Fibroblast of peridontal ligament (primary cell): ENCODE results near the gene WEE2.
"Not testable (repeated sequence)": the region's sequence is repeated elsewhere in the genome, so short reads cannot be mapped to it uniquely, and the experiment has no call there.

Experiments used
- DNase-seq: peaks from one replicate; pipeline ENCODE4 v3.0.0-alpha.2; 2010; ENCODE audit errors: extremely low read depth

Gene WEE2

DNA sequence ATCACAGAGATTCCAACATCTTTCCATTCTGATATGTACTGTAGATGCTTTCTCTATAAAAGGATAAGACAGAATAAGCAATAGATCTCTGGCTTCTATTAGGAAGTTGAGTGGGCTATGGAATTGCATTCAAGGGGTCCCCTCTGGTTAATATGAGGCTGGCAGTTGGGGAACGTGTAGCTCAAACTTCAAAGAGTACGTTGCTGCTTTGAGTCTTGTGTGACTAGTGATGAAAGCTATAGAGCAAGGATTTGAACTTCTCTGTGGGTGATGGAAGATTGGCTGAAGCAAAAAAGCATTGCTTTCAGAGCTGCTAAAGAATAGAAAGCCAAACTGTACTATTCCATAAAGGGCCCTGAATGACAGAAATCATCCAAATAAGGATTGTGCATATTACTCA lies 6.4 kb downstream of the WEE2 start:
- no peak for DNase-seq

DNA sequence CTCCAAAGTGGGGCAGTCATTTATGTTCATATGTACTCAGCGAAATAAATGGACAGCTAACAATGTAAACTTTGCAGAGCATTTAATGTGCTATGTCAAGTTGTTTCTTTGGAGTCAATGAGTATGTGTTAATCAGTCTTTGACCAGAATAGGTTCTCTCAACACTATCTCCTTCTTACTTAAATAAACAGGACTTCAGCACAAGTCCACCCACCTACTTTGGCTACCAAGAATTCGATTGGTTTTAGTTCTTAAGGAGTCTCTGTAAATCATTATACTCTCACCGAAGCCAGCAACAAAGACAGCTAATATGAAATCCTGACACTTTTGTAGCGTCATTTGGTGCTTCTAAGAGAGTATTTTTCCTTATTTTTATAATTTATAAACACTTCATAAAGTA lies 6.9 kb downstream of the WEE2 start:
- DNase-seq, result no peak

DNA sequence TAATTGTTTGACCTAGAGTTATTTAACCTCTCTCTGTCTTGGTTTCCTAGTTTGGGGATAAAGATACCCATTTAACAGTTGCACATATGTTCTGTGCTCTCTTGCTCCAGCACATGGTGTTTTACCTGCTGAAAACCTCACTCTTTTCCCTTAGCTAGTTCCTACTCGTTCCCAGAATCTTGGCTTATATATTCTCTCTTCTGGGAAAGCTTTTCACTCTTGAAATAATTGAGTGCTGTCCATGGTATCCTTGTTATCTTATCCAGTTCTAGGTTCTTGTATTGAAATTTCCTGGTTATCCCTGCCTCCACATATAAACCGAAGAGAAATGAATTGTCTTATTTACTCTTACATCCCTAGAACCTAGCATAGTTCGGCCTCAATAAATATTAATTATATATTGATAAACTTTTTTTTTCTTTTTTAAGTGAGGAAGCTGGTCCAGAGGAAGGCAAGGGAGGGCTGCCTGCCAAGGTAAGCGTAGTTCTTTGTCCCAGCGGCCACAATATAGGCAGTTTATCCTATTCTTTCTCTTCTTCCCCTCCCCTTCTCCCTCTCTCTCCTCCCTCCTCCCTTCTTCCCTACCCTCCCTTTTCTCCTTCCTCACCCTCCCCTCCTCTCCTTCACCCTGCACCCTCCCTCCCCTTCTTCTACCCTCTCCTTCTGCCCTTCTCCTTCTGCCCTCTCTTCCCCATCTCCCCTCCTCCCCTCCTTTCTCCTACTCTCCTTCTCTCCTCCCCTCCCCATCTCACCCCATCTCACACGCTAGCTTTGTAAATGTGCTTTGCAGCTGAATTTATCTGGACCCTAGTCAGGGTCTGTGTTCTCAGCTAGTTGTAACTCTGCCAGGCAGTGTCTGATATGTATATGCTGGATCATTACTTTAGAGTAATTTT lies 7.9 kb downstream of the WEE2 start:
- DNase-seq, result no peak

DNA sequence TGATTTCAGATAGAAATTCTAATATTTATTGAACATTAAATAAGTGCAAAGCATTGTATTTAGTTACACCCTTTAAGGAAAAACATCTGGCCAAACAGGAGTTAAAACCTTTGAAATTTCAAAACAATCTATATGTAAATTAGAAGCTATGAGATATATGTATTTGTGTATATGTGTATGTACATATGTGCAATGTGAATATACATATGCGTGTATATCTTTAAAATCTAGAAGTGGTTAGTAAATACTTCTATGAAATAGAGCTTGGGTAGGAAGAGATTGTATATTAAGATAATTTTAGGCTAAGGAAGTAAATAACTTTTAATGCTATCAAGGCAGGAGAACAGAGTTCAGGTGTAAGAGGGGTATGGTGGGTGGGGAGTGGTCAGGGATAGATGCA lies 9.3 kb downstream of the WEE2 start:
- DNase-seq, result no peak

DNA sequence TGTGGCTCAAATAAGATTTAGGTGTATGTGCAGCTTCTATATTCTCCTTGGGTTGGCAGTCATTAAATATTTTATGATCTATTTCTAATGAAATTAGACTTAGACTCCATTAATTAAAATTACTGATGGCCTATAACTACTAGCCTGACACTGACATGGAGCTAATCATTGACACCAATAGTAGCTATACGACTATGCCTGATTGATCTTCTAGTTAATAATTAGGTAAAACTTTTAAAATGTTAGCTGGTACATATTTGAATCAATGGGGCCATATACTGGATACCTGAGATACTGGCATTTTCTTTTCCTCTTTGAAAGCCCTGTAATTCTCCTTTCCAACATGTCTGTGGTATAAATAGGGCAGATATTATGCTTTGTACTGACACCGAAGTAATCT lies 14.4 kb downstream of the WEE2 start:
- DNase-seq, result no peak

DNA sequence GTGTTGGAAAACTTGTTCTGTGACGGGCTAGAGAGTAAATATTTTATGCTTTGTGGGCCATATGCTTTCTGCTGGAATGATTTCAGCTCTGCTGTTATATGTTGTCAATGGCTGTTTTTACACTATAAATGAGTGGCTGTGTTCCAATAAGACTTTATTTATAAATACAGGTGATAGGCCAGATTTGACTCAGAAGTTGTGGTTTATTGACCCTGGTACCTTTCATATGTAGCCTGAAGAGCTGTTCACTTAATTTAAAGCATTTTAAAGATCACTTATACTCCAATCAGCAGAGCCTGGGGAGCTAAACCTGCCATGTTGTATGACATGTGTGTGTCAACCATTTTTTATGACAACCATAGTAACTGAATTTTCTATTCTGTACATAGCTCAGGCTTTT lies 20.9 kb downstream of the WEE2 start:
- no peak for DNase-seq

DNA sequence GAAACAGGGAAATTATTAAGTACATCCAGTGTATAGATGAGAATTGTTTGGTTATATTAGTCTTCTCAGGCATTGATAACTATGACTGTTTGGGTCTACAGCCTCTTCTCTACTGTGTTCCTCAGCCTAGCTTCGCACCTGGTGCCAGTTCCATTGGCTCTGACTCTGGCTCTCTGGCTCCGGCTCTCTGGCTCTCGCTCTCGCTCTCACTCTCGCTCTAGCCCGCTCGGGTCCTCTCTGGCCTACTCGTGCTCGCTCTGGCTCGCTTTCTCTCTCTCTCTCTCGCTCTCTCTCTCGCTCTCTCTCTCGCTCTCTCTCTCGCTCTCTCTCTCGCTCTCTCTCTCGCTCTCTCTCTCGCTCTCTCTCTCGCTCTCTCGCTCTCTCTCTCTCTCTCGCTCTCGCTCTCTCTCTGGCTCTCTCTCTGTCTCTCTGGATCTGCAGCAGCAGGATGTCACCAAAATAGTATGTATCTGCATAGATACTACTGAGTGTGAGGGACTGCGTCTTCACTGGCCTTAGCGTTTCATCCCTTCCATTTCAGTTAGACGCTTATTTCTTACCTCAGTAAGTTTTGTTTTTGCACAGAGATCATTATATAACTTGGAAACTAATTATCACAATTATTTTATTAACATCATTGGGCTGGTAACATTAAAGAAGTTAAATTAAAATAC lies 23.5 kb downstream of the WEE2 start:
- DNase-seq, result no peak

DNA sequence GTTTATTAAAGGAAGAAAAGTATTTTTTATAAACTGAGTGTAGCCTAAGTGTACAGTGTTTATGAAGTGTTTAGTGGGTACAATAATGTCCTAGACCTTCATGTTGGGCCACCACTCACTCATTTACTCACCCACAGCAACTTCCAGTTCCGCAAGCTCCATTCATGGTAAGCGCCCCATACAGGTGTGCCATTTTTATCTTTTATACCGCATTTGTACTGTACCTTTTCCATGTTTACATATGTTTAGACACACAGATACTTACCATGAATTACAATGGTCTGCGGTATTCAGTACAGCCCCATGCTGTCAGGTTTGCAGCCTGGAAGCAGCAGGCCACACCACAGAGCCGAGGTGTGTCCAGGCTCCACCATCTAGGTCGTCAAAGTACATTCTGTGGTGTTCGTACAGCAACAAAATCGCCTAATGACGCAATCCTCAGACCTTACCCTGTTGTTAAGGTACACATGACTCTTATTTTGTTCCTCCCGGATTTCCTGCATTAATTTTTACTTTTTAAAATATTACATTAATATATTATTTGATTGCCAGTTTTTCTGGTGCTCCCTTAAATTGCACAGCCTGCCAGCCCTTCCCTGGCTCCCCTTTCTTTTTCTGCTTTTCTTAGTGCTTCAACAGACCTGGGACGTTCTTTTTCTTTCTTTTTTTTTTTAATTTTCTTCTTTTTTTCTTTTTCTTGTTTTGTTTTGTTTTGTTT lies 29.1 kb downstream of the WEE2 start:
- DNase-seq, result peak; percentile 17

DNA sequence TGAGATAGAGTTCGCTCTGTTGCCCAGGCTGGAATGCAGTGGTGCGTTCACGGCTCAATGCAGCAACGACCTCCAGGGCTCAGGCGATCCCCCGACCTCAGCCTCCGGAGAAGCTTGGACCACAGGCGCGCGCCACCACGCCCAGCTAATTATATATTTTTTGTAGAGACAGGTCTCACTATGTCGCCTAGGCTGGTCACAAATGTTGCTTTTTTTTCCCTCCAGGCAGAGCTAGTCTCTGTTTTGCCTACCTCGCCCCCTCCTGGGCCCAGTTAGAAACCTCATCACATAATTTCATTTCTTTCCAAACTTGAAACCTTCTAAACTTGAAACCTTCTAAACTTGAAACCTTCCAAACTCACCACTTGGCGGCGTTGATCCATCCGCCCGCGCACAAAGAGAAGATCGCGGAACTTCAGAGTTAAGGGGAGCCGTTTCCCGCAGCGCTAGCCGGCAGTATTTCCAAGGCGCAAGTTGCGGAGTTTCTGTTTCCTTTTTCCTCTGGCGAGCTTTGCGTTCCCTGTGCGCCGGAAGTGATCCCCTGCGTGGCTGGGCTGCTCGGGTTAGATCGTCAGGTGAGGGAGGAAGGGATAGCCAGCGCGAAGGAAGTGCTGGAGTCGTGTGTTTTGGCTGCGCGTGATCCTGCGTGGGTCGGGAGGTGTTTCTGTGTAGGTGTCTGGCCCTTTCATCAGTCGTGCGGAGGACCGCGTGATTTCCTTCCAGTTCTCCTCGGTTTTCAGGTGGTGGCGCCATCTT lies 29.9 kb downstream of the WEE2 start, which contains the start of gene SSBP1:
Gene SSBP1, plus strand, starts transcription at position 523 of the 756 bp plus-strand sequence. CDS start 809 bp downstream, outside the sequence.
- DNase-seq, result peak; percentile 97

DNA sequence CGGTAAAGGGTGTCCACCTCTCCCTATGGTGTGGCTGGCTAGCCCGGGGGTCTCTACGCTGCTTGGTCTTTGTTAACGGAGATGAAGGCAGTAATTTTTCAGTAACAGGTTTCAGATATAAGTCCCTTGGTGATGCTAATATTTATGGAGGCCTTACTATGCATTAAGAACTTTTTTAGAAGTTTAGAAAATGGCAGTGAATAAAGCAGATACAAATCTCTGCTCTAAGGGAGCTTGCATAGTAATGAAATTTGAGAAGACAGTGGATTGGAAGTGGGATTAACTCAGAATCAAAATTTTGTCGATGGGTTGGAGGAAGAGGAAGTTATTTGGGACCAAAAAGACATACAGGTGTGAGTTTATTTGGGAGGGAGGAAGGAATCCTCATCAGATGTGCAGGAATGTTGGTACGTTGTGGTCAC lies 30.4 kb downstream of the WEE2 start:
- no peak for DNase-seq

DNA sequence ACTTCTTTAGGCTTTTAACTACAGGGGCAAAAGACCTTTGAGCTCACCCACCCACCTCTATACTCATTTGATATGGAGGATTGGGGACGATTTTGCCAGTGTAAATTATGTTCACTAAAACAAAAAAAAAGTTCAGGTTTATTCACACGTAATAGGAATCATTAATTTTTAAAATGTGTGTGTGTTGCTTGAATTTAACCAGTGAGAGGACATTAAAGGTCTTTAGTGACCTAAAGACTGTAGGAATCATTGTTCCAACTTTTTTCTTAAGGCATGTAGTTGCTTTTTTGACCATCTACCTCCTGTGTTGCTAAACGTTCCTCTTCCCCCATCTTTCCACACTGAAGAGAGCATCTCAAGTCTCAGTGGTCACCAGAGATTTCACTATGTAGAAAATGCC lies 31.1 kb downstream of the WEE2 start:
- DNase-seq, result no peak

DNA sequence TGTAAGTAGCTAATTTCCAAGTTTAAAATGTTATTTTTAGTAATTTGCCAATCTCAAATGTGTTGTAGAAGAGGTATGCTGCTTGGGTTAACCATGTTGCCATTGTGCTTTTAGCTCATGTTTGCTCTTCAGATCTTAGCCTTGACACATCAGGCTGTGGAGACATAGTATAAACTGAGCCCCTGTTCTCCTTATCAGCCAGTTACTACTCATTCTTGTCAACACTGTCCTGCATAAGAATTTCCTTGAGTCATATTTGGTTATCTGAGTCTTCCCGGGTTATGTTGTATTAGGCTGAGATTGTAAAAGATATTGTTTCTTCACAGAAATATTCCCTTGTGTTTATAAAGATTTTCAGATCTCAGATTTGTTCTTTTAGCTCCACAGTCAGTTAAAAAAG lies 34.1 kb downstream of the WEE2 start:
- DNase-seq, result no peak

DNA sequence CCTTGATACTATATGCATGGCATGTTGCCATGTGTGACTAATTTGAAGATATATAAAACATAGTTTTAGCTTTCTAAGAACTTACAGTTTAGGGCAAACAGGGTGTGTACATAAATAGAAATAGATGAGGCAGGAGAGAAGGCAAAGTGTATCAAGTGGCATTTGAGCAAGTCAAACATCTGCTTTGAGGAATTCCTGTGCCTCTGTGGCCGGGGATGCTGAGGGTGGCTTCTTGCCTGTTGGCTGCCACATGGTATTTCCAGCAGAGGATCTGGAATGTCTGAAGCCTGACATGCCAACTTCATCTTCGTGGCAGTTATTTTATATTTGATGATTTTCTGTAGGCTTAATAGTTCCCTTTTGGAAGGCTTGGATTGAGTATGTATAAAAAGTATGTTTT lies 36.0 kb downstream of the WEE2 start:
- DNase-seq, result no peak

DNA sequence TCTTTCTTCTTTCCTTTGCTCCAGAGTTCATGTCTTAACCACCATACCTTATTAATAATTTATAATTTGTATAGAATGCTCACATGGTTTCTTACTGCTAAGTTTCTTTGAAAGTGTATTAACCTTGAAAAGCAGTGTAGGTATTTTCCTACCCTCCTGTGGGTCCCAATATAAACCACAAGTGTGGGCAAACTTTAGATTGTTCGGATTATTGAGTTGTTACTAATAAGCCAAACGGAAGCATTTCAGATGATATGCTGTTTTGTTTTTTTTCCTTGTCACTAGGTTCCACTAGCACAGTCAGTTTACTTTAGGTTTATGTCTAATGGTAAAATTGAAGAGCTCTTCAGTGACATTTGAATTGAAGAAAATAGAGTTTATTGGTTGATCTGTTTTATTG lies 40.2 kb downstream of the WEE2 start:
- no peak for DNase-seq

DNA sequence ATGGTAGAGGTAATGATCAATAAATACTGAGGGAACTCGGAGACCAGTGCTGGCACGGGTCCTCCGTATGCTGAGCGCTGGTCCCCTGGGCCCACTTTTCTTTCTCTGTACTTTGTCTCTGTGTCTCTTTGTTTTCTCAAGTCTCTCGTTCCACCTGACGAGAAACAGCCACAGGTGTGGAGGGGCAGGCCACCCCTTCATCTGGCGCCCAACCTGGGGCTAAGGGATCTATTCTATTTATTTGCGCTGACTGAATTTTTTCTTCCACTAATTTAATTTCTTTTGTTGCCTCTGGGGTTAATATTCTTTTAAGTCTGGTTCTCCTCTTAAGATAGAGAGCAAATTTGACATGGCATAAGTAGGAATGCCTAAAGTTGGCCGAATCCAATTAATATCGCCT lies 43.8 kb downstream of the WEE2 start:
- DNase-seq, result not testable (repeated sequence)

DNA sequence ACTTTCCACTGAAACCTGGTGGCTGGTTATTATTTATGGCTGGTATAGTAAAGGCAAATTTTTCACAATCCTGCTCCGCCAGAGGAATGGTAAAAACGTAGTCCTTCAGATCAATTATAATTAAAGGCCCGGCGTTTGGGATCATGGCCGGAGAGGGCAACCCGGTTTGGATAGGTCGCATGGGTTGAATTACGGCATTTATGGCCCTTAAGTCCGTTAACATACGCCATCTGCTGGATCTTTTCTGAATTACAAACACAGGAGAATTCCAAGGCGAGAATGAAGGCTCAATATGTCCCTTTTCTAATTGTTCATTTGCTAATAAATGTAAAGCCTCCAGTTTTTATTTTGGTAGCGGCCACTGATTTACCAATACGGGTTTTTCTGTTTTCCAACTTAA lies 44.5 kb downstream of the WEE2 start:
- no peak for DNase-seq

DNA sequence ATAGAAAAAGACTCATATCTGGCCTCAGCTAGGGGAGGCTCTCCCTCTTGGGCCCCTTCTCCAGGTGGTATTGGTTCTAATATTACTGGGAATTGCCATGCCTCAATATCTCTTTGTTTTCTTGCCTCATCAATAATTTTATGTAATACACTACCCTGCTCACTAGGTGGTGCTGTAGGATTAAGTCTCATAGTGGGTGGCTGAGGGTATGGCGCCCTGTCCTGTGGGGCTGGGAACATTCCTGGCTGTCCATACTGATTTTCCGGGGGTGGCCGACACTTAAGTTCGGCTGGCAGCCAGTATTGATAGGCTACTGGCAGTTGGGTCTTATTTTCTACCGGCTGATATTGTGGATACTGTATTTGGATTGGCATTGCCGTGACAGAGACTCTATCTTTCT lies 46.8 kb downstream of the WEE2 start:
- peak; percentile 7 for DNase-seq

DNA sequence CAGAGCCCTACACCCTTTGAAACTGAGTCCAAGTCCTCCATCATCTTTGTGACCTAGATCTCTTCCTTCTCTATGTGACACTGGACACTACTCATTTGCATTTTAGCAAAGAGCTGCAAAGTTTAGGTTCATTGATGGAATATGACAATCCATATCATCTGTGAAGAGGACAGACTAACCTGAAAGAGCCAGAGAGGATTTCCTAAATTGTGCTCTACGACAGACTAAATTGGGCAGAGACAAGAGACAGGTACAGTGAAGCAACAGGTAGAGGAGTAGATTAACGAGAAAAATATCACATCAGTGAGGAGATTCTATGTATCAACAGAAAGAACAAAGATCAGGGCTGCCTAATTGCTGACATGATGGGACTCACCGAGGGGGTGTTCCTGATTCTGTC lies 55.6 kb downstream of the WEE2 start, which contains the start of gene TAS2R3:
Gene TAS2R3, plus strand, starts transcription at position 301 of the 400 bp plus-strand sequence. Its CDS starts 62 bp downstream, at position 363.
- DNase-seq, result no peak

DNA sequence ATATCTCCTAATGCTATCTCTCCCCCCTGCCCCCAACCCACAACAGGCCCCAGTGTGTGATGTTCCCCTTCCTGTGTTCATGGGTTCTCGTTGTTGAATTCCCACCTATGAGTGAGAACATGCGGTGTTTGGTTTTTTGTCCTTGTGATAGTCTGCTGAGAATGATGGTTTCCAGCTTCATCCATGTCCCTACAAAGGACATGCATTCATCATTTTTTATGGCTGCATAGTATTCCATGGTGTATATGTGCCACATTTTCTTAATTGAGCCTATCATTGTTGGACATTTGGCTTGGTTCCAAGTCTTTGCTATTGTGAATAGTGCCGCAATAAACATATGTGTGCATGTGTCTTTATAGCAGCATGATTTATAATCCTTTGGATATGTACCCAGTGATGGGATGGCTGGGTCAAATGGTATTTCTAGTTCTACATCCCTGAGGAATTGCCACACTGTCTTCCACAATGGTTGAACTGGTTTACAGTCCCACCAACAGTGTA lies 62.0 kb downstream of the WEE2 start:
- not testable (repeated sequence) for DNase-seq

DNA sequence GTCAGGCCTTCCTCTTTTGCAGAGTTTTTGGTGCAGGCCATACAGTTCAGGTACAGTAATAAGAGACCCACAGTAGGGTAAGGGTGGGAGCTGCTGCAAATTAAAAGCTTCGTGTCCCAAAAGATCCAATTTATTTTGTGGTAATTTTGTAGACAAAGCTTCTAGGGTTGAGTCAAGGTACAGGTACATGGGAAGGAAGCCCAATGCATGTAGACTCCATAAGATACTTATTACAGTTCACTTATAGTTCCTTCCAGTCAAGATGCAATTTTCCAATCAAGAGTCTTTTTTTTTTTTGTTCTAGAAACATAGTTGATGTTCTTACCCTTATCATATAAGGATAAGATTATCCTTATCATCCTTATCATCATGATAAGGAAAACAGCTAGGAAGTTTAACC lies 68.2 kb downstream of the WEE2 start, which contains the start of gene TAS2R4:
Gene TAS2R4, plus strand, starts transcription at position 301 of the 400 bp plus-strand sequence. CDS start 1,815 bp downstream, outside the sequence.
- no peak for DNase-seq
